IMR-90 (cell line): ENCODE results near the gene RBM46. TPM values are rescaled to one million over a fixed set of nuclear protein-coding genes. Genes with fewer than 3 reads are reported as not detected.

Experiments
- ATAC-seq: fragments of 200-7000 bp; cut with Tn5 transposase; 2 replicates; pipeline ENCODE4 v1.9.1; 2020; ENCODE audit warnings: low read depth, mild to moderate bottlenecking, moderate library complexity
- BruUV-seq: library from RNA; stranded (reverse); fragments of 400-500 nt; replicated peaks from 2 replicates; lab custom pipeline; 2021; lab: Mats Ljungman, UMichigan
- CTCF ChIA-PET: fragments of 300-600 bp; formaldehyde crosslinking; extraction: SDS; loops from one replicate; lab custom pipeline; 2021; ENCODE audit warnings: antibody characterized with exemption; lab: Yijun Ruan, JAX
- POLR2A ChIA-PET: fragments of 300-600 bp; sonication (Branson Sonifier 250); formaldehyde crosslinking; loops from one replicate; lab custom pipeline; 2022; ENCODE audit warnings: antibody characterized with exemption; ENCODE audit not compliant: unreplicated experiment; lab: Charles Lee
- DNase-seq: peaks from one replicate; pipeline ENCODE4 v3.0.0; 2013
- H2AFZ ChIP-seq: replicated peaks from 2 replicates; pipeline ENCODE3; 2013; ENCODE audit warnings: low read length, mild to moderate bottlenecking; ENCODE audit not compliant: poor library complexity
- H2AK5ac ChIP-seq: 2 replicates; pipeline ENCODE4 v1.6.1; 2013; ENCODE audit warnings: low read depth, low read length, inconsistent platforms
- H2AK9ac ChIP-seq: replicated peaks from 2 replicates; pipeline ENCODE3; 2013; ENCODE audit warnings: mild to moderate bottlenecking, low read depth, low read length, moderate library complexity; ENCODE audit not compliant: poor library complexity
- H2BK120ac ChIP-seq: 2 replicates; pipeline ENCODE4 v1.6.1; 2013; ENCODE audit warnings: low read depth, low read length, inconsistent platforms
- H2BK15ac ChIP-seq: 3 replicates; pipeline ENCODE4 v1.6.1; 2013; ENCODE audit warnings: low read depth, low read length, inconsistent platforms
- H2BK20ac ChIP-seq: 2 replicates; pipeline ENCODE4 v1.6.1; 2013; ENCODE audit warnings: low read depth, mild to moderate bottlenecking, inconsistent platforms, low read length, moderate library complexity
- H2BK5ac ChIP-seq: 2 replicates; pipeline ENCODE4 v1.6.1; 2013; ENCODE audit warnings: mild to moderate bottlenecking, low read depth, low read length, inconsistent platforms; ENCODE audit not compliant: poor library complexity, severe bottlenecking
- H3K14ac ChIP-seq: replicated peaks from 2 replicates; pipeline ENCODE4 v1.6.1; 2013; ENCODE audit warnings: low read depth, low read length, inconsistent platforms
- H3K18ac ChIP-seq: 2 replicates; pipeline ENCODE4 v1.6.1; 2013; ENCODE audit warnings: low read depth, low read length, control low read depth
- H3K23ac ChIP-seq: 2 replicates; pipeline ENCODE4 v1.6.1; 2013; ENCODE audit warnings: low read depth, low read length, inconsistent platforms
- H3K27ac ChIP-seq: 2 replicates; pipeline ENCODE4 v1.5.1; 2013; ENCODE audit warnings: mild to moderate bottlenecking, control low read depth, low read length; ENCODE audit not compliant: insufficient read depth
- H3K27me3 ChIP-seq: 2 replicates; pipeline ENCODE4 v1.6.1; 2013; ENCODE audit warnings: low read length; ENCODE audit not compliant: control insufficient read depth, insufficient read depth
- H3K36me3 ChIP-seq: 2 replicates; pipeline ENCODE4 v1.6.1; 2013; ENCODE audit warnings: low read length, mixed read lengths; ENCODE audit not compliant: control insufficient read depth, insufficient read depth
- H3K4ac ChIP-seq: 2 replicates; pipeline ENCODE4 v1.6.1; 2013; ENCODE audit warnings: low read depth, low read length, inconsistent platforms
- H3K4me1 ChIP-seq: 2 replicates; pipeline ENCODE4 v1.6.1; 2013; ENCODE audit warnings: low read length, mixed read lengths; ENCODE audit not compliant: control insufficient read depth, insufficient read depth
- H3K4me2 ChIP-seq: 2 replicates; pipeline ENCODE4 v1.6.1; 2013; ENCODE audit warnings: low read depth, mild to moderate bottlenecking, control low read depth, low read length, moderate library complexity
- H3K4me3 ChIP-seq: 2 replicates; pipeline ENCODE4 v1.5.1; 2013; ENCODE audit warnings: low read depth, mild to moderate bottlenecking, control low read depth, low read length, moderate library complexity; ENCODE audit not compliant: insufficient read depth
- H3K56ac ChIP-seq: 2 replicates; pipeline ENCODE4 v1.6.1; 2013; ENCODE audit warnings: low read length, inconsistent platforms; ENCODE audit not compliant: insufficient read depth; ENCODE audit errors: extremely low read depth
- H3K79me1 ChIP-seq, 2 experiments: 2 replicates each; pipeline ENCODE4 v1.6.1; 2013; ENCODE audit warnings: low read length in 2 of 2, inconsistent platforms in 1 of 2, low read depth in 1 of 2
- H3K9ac ChIP-seq: 2 replicates; pipeline ENCODE4 v1.6.1; 2013; ENCODE audit warnings: low read depth, low read length, control low read depth
- H3K9me1 ChIP-seq: 2 replicates; pipeline ENCODE4 v1.6.1; 2013; ENCODE audit warnings: low read length, inconsistent platforms; ENCODE audit not compliant: insufficient read depth
- H3K9me3 ChIP-seq: 2 replicates; pipeline ENCODE4 v1.6.1; 2013; ENCODE audit warnings: low read length; ENCODE audit not compliant: control insufficient read depth, insufficient read depth
- H4K20me1 ChIP-seq: 2 replicates; pipeline ENCODE4 v1.6.1; 2013; ENCODE audit warnings: low read length, inconsistent platforms; ENCODE audit not compliant: insufficient read depth
- H4K5ac ChIP-seq: 2 replicates; pipeline ENCODE4 v1.6.1; 2013; ENCODE audit warnings: mild to moderate bottlenecking, low read depth, low read length, control low read depth
- H4K8ac ChIP-seq, 2 experiments: 2 replicates each; pipeline ENCODE4 v1.6.1; 2013; ENCODE audit warnings: low read depth in 2 of 2, low read length in 2 of 2, control low read depth in 1 of 2, inconsistent platforms in 1 of 2
- H4K91ac ChIP-seq: 2 replicates; pipeline ENCODE4 v1.6.1; 2013; ENCODE audit warnings: low read depth, low read length, inconsistent platforms; ENCODE audit not compliant: insufficient read depth
- BHLHE40 ChIP-seq: fragments of 150-350 bp; IDR thresholded peaks from 2 replicates; pipeline ENCODE4 v1.6.1; 2016; ENCODE audit warnings: mild to moderate bottlenecking, low read depth, low read length
- CEBPB ChIP-seq: IDR thresholded peaks from 2 replicates; pipeline ENCODE4 v1.6.1; 2012; ENCODE audit warnings: low read depth, low read length, improper control_type of control experiment
- CHD1 ChIP-seq: IDR thresholded peaks from 2 replicates; pipeline ENCODE4 v1.6.1; 2012; ENCODE audit warnings: low read depth, low read length, improper control_type of control experiment
- ELK1 ChIP-seq: fragments of 150-350 bp; IDR thresholded peaks from 2 replicates; pipeline ENCODE4 v1.6.1; 2016; ENCODE audit warnings: low read depth, mild to moderate bottlenecking, low read length, moderate library complexity, borderline replicate concordance
- FOS ChIP-seq: fragments of 150-350 bp; IDR thresholded peaks from 2 replicates; pipeline ENCODE4 v1.6.1; 2016; ENCODE audit warnings: low read depth, low read length
- MAFK ChIP-seq: IDR thresholded peaks from 2 replicates; pipeline ENCODE4 v1.6.1; 2012; ENCODE audit warnings: low read depth, low read length, improper control_type of control experiment
- MAZ ChIP-seq: IDR thresholded peaks from 2 replicates; pipeline ENCODE4 v1.6.1; 2012; ENCODE audit warnings: low read depth, mild to moderate bottlenecking, low read length, improper control_type of control experiment, moderate library complexity, borderline replicate concordance
- MXI1 ChIP-seq: IDR thresholded peaks from 2 replicates; pipeline ENCODE4 v1.6.1; 2012; ENCODE audit warnings: low read depth, mild to moderate bottlenecking, low read length, moderate library complexity, borderline replicate concordance
- NFE2L2 ChIP-seq: fragments of 150-350 bp; IDR thresholded peaks from 2 replicates; pipeline ENCODE4 v1.6.1; 2016; ENCODE audit warnings: low read depth, mild to moderate bottlenecking, low read length
- POLR2A ChIP-seq: IDR thresholded peaks from 2 replicates; pipeline ENCODE4 v1.6.1; 2012; ENCODE audit warnings: mild to moderate bottlenecking, low read depth, low read length
- RAD21 ChIP-seq: IDR thresholded peaks from 2 replicates; pipeline ENCODE4 v1.6.1; 2012; ENCODE audit warnings: low read length, improper control_type of control experiment
- RCOR1 ChIP-seq: IDR thresholded peaks from 2 replicates; pipeline ENCODE4 v1.6.1; 2012; ENCODE audit warnings: mild to moderate bottlenecking, low read length, improper control_type of control experiment; ENCODE audit not compliant: insufficient replicate concordance
- RFX5 ChIP-seq: IDR thresholded peaks from 2 replicates; pipeline ENCODE4 v1.8.0; 2012; ENCODE audit warnings: low read depth, mild to moderate bottlenecking, low read length, moderate library complexity
- SMC3 ChIP-seq: fragments of 150-350 bp; IDR thresholded peaks from 2 replicates; pipeline ENCODE4 v1.6.1; 2016; ENCODE audit warnings: low read depth, mild to moderate bottlenecking, antibody characterized with exemption, low read length, moderate library complexity
- USF2 ChIP-seq: fragments of 150-350 bp; IDR thresholded peaks from 2 replicates; pipeline ENCODE4 v1.6.1; 2017; ENCODE audit warnings: mild to moderate bottlenecking, antibody characterized with exemption, low read length, low read depth
- WGBS, 2 experiments: methylation state at CpG; one replicate each; pipeline versions ENCODE4 v1.1.5 to v1.1.7; 2013; ENCODE audit warnings: missing lambda C conversion rate in 2 of 2; ENCODE audit not compliant: insufficient read length in 1 of 2; ENCODE audit errors: extremely low coverage in 2 of 2; 5-methylcytosine and 5-hydroxymethylcytosine counted together
- dilution Hi-C: fragments of 300-500 bp; cut with HindIII; formaldehyde crosslinking; loops from one replicate; pipeline ENCODE4 v1.14.3; 2018; ENCODE audit warnings: low sequenced_read_pairs; ENCODE audit not compliant: unreplicated experiment
- in situ Hi-C: fragments of 300-500 bp; cut with MboI; formaldehyde crosslinking; loops from 3 replicates; pipeline ENCODE4 v1.14.3; 2019; ENCODE audit warnings: low sequenced_read_pairs, inconsistent platforms, mixed read lengths
- intact Hi-C: fragments of 100-400 bp; cut with micrococcal nuclease; formaldehyde crosslinking; loops from 2 replicates; pipeline ENCODE4 v1.10.0; 2022
- polyA plus RNA-seq, 3 experiments: library from polyadenylated mRNA; depleted of rRNA; stranded (reverse); fragments of >200 nt; gene quantifications; 2 replicates each; pipeline ENCODE4 v1.2.3, GENCODE V29; 2012; ENCODE audit warnings: low replicate concordance in 1 of 3
- total RNA-seq: library from RNA; depleted of rRNA; stranded (reverse); fragments of >200 nt; gene quantifications from 2 replicates; pipeline ENCODE4 v1.2.3, GENCODE V29; 2012
- TF ChIP-seq, protein P1 (sequence below): conservative IDR thresholded peaks from 2 replicates; pipeline ENCODE4 v1.5.1; 2012; ENCODE audit warnings: mild to moderate bottlenecking, low read depth, low read length, improper control_type of control experiment

RBM46 gene
- total and polyA plus RNA-seq, 2 of the 4 experiments (the other 2 are of a cell fraction): not detected

DNA sequence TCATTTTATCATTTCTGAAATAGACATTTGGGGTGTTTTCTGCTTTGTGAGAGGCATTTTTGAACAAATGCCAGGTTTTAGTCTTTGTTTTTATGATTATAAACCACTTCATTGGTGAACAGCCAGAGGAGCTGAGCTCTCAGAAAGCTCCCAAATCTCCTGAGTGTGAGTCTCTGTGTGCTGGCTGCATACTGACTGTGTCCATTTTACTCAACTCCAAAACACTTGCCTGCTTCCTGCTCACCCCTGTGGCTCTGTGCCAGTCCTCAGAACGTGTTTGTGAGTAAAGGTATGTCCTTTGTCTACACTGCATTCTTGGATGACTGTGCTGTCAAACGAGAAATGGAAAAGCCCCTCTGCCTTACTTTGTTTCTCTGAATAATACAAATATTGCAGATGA, 42.6 kb upstream of the RBM46 start:
- Histone ChIP-seq H3K27me3 (peaks cover 24% of the 10 kb centered on the region), H3K23ac (no peak overlapping the region), H4K91ac (no peak overlapping the region), H3K9me1 (no peaks in the 10 kb centered on the region), H3K4me3 (no peak overlapping the region), H3K18ac (no peak overlapping the region), H2BK15ac (no peak overlapping the region), H3K4me2 (no peak overlapping the region), H3K4ac (no peak overlapping the region), H4K5ac (no peak overlapping the region), H3K9ac (no peak overlapping the region), H2BK20ac (no peak overlapping the region), H3K27ac (no peak overlapping the region), H4K20me1 (no peaks in the 10 kb centered on the region), H3K4me1 (no peaks in the 10 kb centered on the region), H2AK5ac (no peak overlapping the region), H3K36me3 (no peaks in the 10 kb centered on the region), H2BK5ac (no peak overlapping the region), H3K14ac (no peak overlapping the region), H2AFZ (no peak overlapping the region), H2BK120ac (no peak overlapping the region), H4K8ac (no peak overlapping the region), H3K56ac (no peak overlapping the region), H3K79me1 (no peaks in the 10 kb centered on the region), H2AK9ac (no peak overlapping the region), H3K9me3 (no peaks in the 10 kb centered on the region)
- no peak for TF ChIP-seq MXI1
- no peak for TF ChIP-seq FOS
- TF ChIP-seq CHD1: no peak
- TF ChIP-seq MAZ: no peak
- TF ChIP-seq MAFK: no peak
- no peak for TF ChIP-seq RAD21
- TF ChIP-seq RFX5: no peak
- TF ChIP-seq USF2: no peak
- no peak for TF ChIP-seq ELK1
- no peak for TF ChIP-seq POLR2A
- TF ChIP-seq, protein P1, sequence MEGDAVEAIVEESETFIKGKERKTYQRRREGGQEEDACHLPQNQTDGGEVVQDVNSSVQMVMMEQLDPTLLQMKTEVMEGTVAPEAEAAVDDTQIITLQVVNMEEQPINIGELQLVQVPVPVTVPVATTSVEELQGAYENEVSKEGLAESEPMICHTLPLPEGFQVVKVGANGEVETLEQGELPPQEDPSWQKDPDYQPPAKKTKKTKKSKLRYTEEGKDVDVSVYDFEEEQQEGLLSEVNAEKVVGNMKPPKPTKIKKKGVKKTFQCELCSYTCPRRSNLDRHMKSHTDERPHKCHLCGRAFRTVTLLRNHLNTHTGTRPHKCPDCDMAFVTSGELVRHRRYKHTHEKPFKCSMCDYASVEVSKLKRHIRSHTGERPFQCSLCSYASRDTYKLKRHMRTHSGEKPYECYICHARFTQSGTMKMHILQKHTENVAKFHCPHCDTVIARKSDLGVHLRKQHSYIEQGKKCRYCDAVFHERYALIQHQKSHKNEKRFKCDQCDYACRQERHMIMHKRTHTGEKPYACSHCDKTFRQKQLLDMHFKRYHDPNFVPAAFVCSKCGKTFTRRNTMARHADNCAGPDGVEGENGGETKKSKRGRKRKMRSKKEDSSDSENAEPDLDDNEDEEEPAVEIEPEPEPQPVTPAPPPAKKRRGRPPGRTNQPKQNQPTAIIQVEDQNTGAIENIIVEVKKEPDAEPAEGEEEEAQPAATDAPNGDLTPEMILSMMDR: no peak
- TF ChIP-seq NFE2L2: no peak
- no peak for TF ChIP-seq RCOR1
- no peak for TF ChIP-seq CEBPB
- no peak for TF ChIP-seq BHLHE40
- TF ChIP-seq SMC3: no peak
- DNase-seq: no peak
- ATAC-seq: no peak
- POLR2A ChIA-PET: no interaction called here
- intact Hi-C loops (no loop called here), in situ Hi-C loops (no loop called here), dilution Hi-C loops (no loop called here)
- CTCF ChIA-PET: no interaction called here
- BruUV-seq: no TSS peak
- no CpG with 5 or more reads among the region's 2 CpGs for WGBS, 2 experiments
